Stimulated activated naive CD8-positive, alpha-beta T cell treated with anti-CD3 and anti-CD28 coated beads, Interleukin-15, Interleukin-2, amounts not matched to agents 100 ng/mL and 50 ng/mL, for 24 hours (primary cell): ENCODE data around the gene RPL10A.
"Not testable (repeated sequence)": the region's sequence is repeated elsewhere in the genome, so short reads cannot be mapped to it uniquely, and the experiment has no call there.

ENCODE experiments used
- H3K27ac Mint-ChIP-seq: one replicate; pipeline ENCODE4 v1.8.0; 2021; ENCODE audit warnings: mild to moderate bottlenecking, mixed read lengths
- H3K27me3 Mint-ChIP-seq: one replicate; pipeline ENCODE4 v1.8.0; 2021; ENCODE audit warnings: mixed read lengths
- H3K36me3 Mint-ChIP-seq: one replicate; pipeline ENCODE4 v1.8.0; 2021; ENCODE audit warnings: low read depth, mixed read lengths
- H3K4me1 Mint-ChIP-seq: one replicate; pipeline ENCODE4 v1.8.0; 2021; ENCODE audit warnings: low read depth, mixed read lengths
- H3K4me3 Mint-ChIP-seq: one replicate; pipeline ENCODE4 v1.8.0; 2021; ENCODE audit warnings: mild to moderate bottlenecking, mixed read lengths
- H3K9me3 Mint-ChIP-seq: one replicate; pipeline ENCODE4 v1.8.0; 2021; ENCODE audit warnings: mixed read lengths

The RPL10A gene

GRCh38 chr6:35499372-35499771 lies 31.2 kb downstream of the RPL10A start:
- no peaks in the 10 kb centered on the region for H3K9me3 Mint-ChIP-seq
- H3K36me3 Mint-ChIP-seq: no peaks in the 10 kb centered on the region
- peaks cover 23% of the 10 kb centered on the region for H3K27me3 Mint-ChIP-seq
- no peak overlapping the region for H3K4me3 Mint-ChIP-seq
- H3K4me1 Mint-ChIP-seq: peaks cover 11% of the 10 kb centered on the region
- no peak overlapping the region for H3K27ac Mint-ChIP-seq

- no peak overlapping the region for H3K27ac Mint-ChIP-seq
- no peaks in the 10 kb centered on the region for H3K9me3 Mint-ChIP-seq
- no peaks in the 10 kb centered on the region for H3K36me3 Mint-ChIP-seq
- H3K4me3 Mint-ChIP-seq: no peak overlapping the region
- peaks cover 11% of the 10 kb centered on the region for H3K4me1 Mint-ChIP-seq
- H3K27me3 Mint-ChIP-seq: peaks cover 23% of the 10 kb centered on the region
These were observed 32.6 kb downstream of the RPL10A start for GRCh38 chr6:35500782-35501181.

GRCh38 chr6:35501784-35502183 lies 33.6 kb downstream of the RPL10A start:
- H3K27me3 Mint-ChIP-seq: peaks cover 23% of the 10 kb centered on the region
- no peak overlapping the region for H3K4me3 Mint-ChIP-seq
- H3K9me3 Mint-ChIP-seq: no peaks in the 10 kb centered on the region
- H3K4me1 Mint-ChIP-seq: peaks cover 11% of the 10 kb centered on the region
- no peak overlapping the region for H3K27ac Mint-ChIP-seq
- no peaks in the 10 kb centered on the region for H3K36me3 Mint-ChIP-seq

- Mint-ChIP-seq H3K4me3 (no peak overlapping the region), H3K27me3 (peaks cover 21% of the 10 kb centered on the region), H3K27ac (no peak overlapping the region), H3K4me1 (peaks cover 4% of the 10 kb centered on the region), H3K9me3 (no peaks in the 10 kb centered on the region), H3K36me3 (no peaks in the 10 kb centered on the region)
These were observed 35.3 kb downstream of the RPL10A start for GRCh38 chr6:35503534-35503933.

- Mint-ChIP-seq H3K27ac (no peak overlapping the region), H3K4me1 (no peaks in the 10 kb centered on the region)
These were observed 37.8 kb downstream of the RPL10A start for GRCh38 chr6:35505999-35506412.

GRCh38 chr6:35506536-35506935 lies 38.3 kb downstream of the RPL10A start:
- H3K27ac Mint-ChIP-seq: no peak overlapping the region
- peaks cover 3% of the 10 kb centered on the region for H3K4me1 Mint-ChIP-seq
- no peaks in the 10 kb centered on the region for H3K36me3 Mint-ChIP-seq
- no peaks in the 10 kb centered on the region for H3K9me3 Mint-ChIP-seq
- H3K4me3 Mint-ChIP-seq: no peak overlapping the region
- H3K27me3 Mint-ChIP-seq: peaks cover 17% of the 10 kb centered on the region

More at GRCh38 chr6:35505999-35506412, 37.8 kb downstream of the RPL10A start:
- Mint-ChIP-seq H3K27me3 (peaks cover 16% of the 10 kb centered on the region), H3K9me3 (no peaks in the 10 kb centered on the region), H3K36me3 (no peaks in the 10 kb centered on the region), H3K4me3 (no peak overlapping the region)

- Mint-ChIP-seq H3K4me1 (peaks cover 3% of the 10 kb centered on the region), H3K27me3 (peaks cover 17% of the 10 kb centered on the region), H3K36me3 (no peaks in the 10 kb centered on the region), H3K27ac (no peak overlapping the region), H3K9me3 (no peaks in the 10 kb centered on the region), H3K4me3 (no peak overlapping the region)
These were observed 39.0 kb downstream of the RPL10A start for GRCh38 chr6:35507221-35507620.

GRCh38 chr6:35508027-35508426 lies 39.8 kb downstream of the RPL10A start:
- Mint-ChIP-seq H3K27me3 (peaks cover 13% of the 10 kb centered on the region), H3K27ac (no peak overlapping the region), H3K36me3 (no peaks in the 10 kb centered on the region), H3K4me1 (peaks cover 3% of the 10 kb centered on the region), H3K9me3 (no peaks in the 10 kb centered on the region), H3K4me3 (no peak overlapping the region)

- no peak overlapping the region for H3K27ac Mint-ChIP-seq
- peaks cover 9% of the 10 kb centered on the region for H3K27me3 Mint-ChIP-seq
- no peaks in the 10 kb centered on the region for H3K9me3 Mint-ChIP-seq
- H3K4me1 Mint-ChIP-seq: peaks cover 3% of the 10 kb centered on the region
- H3K36me3 Mint-ChIP-seq: no peaks in the 10 kb centered on the region
- H3K4me3 Mint-ChIP-seq: no peak overlapping the region
These were observed 40.3 kb downstream of the RPL10A start for GRCh38 chr6:35508542-35508941.

GRCh38 chr6:35510916-35511561 lies 42.8 kb downstream of the RPL10A start:
- Mint-ChIP-seq H3K4me1 (peaks cover 3% of the 10 kb centered on the region), H3K27me3 (peaks cover 9% of the 10 kb centered on the region), H3K27ac (no peak overlapping the region), H3K4me3 (no peak overlapping the region), H3K36me3 (no peaks in the 10 kb centered on the region), H3K9me3 (no peaks in the 10 kb centered on the region)

- peaks cover 9% of the 10 kb centered on the region for H3K27me3 Mint-ChIP-seq
- H3K4me3 Mint-ChIP-seq: no peak overlapping the region
- H3K9me3 Mint-ChIP-seq: no peaks in the 10 kb centered on the region
- no peaks in the 10 kb centered on the region for H3K36me3 Mint-ChIP-seq
- peaks cover 3% of the 10 kb centered on the region for H3K4me1 Mint-ChIP-seq
- no peak overlapping the region for H3K27ac Mint-ChIP-seq
These were observed 43.4 kb downstream of the RPL10A start for GRCh38 chr6:35511562-35511941.

GRCh38 chr6:35512006-35512405 lies 43.8 kb downstream of the RPL10A start:
- Mint-ChIP-seq H3K4me1 (peaks cover 3% of the 10 kb centered on the region), H3K36me3 (no peaks in the 10 kb centered on the region), H3K9me3 (no peaks in the 10 kb centered on the region), H3K27ac (no peak overlapping the region), H3K4me3 (no peak overlapping the region), H3K27me3 (peaks cover 9% of the 10 kb centered on the region)

- Mint-ChIP-seq H3K27ac (no peak within 1 kb of the TSS), H3K4me3 (no peak within 1 kb of the TSS), H3K27me3 (peaks cover 9% of the 10 kb centered on the region), H3K4me1 (peaks cover 3% of the 10 kb centered on the region), H3K9me3 (no peaks in the 10 kb centered on the region), H3K36me3 (no peaks in the 10 kb centered on the region)
These were observed 44.5 kb downstream of the RPL10A start, which contains the start of gene TULP1 for GRCh38 chr6:35512740-35513139. Gene TULP1 (minus strand): TSS chr6:35512896. CDS start chr6:35512858, 38 bp downstream.

GRCh38 chr6:35514587-35514986 lies 46.4 kb downstream of the RPL10A start:
- H3K4me3 Mint-ChIP-seq: no peak overlapping the region
- H3K4me1 Mint-ChIP-seq: peaks cover 3% of the 10 kb centered on the region
- H3K9me3 Mint-ChIP-seq: no peaks in the 10 kb centered on the region
- H3K27me3 Mint-ChIP-seq: peaks cover 6% of the 10 kb centered on the region
- no peak overlapping the region for H3K27ac Mint-ChIP-seq
- no peaks in the 10 kb centered on the region for H3K36me3 Mint-ChIP-seq

GRCh38 chr6:35515939-35516338 lies 47.7 kb downstream of the RPL10A start:
- not testable (repeated sequence) for H3K27ac Mint-ChIP-seq, H3K36me3 Mint-ChIP-seq, H3K4me3 Mint-ChIP-seq, H3K4me1 Mint-ChIP-seq, H3K9me3 Mint-ChIP-seq, H3K27me3 Mint-ChIP-seq

GRCh38 chr6:35516712-35517111 lies 48.5 kb downstream of the RPL10A start:
- Mint-ChIP-seq H3K36me3 (no peaks in the 10 kb centered on the region), H3K27me3 (no peaks in the 10 kb centered on the region), H3K9me3 (no peaks in the 10 kb centered on the region), H3K4me3 (no peak overlapping the region), H3K4me1 (no peaks in the 10 kb centered on the region), H3K27ac (no peak overlapping the region)
